ENCODE data around the gene PRXL2B.

PRXL2B gene

DNA sequence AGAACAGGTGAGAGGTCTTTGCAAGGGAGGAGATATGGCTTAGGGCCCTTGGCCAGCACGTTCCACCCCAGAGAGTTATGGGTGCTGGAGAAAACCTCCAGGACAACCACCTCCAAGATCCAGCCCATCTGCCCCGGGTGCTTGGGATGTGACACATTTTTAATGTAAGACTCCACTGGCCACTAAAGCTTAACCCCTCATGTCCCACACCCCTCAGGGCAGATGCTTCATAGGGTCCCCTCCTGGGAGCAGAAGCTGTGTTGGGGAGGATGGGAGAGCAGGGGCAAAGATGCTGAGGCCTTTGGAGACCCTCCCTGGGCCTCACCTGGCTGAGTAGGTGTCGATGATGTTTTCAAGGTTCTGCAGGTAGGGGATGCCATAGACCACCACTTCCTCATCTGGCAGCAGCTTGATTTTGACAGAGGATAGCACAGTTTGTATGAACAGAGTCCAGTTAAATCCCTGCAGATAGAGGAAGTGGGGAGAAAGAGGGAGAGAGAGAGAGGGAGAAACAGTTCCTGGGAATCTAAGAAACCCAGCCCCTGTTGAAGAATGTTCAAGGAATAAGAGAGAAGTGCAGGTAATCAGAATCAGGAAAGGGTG lies 11.9 kb downstream of the PRXL2B start:
- no peak for DNase-seq (ENCODE audit: insufficient read length, low spot score)
- no peak for FAIRE-seq
- no peak for TF ChIP-seq POLR2A (IDR thresholded peaks at IDR 0.05; ENCODE audit: low read depth, low read length)

DNA sequence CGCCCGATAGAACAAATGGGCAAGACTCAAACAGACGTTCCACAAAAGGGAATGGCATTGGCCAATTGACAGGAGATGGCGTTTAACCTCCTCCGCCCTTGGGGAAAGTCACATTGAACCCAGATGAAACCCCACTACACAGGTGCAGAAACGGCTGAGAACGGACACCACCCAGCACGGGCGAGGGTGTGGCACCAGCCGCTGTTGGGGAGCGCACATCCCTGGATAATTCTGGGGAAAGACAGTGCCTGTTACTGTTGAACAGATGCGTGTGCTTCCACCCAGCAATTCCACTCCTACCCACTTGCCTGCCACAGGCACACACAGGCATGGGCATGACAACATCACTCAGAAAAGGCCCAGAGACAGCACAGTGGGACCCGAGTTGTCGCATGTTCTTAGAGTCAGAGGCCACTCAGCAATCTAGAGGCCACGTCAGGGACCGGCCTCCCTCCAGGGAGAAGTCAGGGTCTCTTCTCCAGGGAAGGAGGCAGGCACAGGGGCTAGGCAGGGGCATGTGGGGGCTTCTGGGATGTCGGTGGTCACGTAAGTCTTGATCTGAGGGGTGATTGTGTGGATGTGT lies 15.2 kb downstream of the PRXL2B start:
- no peak for FAIRE-seq
- DNase-seq (ENCODE audit: insufficient read length, low spot score), result no peak
- no peak for TF ChIP-seq POLR2A (IDR thresholded peaks at IDR 0.05; ENCODE audit: low read depth, low read length)

DNA sequence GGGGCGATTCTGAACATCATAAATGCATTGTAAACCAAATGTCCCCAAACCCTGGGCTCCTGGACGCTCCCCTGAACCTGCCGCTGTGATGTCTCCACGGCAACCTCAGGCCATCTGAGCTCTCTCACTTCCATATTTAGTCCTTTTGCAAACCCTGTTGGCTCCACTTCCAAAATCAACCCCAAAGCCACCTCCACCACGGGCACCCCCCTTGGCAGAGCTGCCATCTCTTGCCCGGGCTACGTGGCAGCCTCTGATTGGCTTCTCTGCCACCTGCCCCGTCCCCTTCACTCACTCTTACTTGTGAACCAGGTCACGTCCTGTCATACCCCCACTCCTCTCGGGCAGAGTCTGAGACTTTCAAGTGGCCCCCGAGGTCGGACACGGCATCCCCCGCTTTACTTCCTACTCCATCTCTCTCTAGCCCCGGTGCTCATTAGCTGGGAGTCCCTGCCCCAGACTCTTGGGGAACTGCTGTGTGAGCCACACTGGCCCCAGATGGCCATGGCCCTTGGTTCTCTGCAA lies 15.8 kb downstream of the PRXL2B start:
- FAIRE-seq, result no peak
- no peak for DNase-seq (ENCODE audit: insufficient read length, low spot score)
- TF ChIP-seq POLR2A (IDR thresholded peaks at IDR 0.05; ENCODE audit: low read depth, low read length), result no peak

DNA sequence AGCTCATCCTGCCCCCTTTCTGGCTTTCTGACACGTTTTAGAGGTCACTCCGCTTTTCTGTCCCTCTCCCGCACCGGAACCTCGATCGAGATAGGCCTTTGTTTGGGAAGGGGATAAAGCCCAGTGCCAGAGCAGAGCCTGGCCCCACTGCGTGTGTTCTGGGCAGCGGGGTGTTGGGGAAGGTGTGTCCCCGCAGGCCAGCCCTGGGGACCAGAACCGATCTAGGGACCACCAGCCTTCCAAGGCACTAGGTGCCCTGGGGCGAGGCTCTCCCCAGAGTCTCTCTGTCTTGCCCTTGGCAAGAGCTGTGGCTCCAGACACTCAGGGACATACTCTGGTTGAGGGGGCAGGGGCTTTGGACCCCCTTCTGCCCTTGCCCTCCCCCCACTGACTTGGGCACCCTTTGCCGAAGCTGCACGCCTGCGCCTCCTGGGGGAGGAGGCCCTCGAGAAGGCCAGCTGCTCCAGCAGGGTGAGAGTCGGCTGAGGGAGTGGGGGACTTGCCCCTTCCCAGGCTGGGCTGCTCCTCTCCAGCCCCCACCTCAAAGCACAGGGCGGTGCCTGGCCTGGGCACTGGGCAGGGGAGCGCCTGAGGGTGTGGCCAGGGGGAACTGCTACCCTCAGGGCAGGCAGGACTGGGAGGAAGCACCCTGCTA lies 16.4 kb downstream of the PRXL2B start:
- no peak for FAIRE-seq
- TF ChIP-seq POLR2A (IDR thresholded peaks at IDR 0.05; ENCODE audit: low read depth, low read length), result no peak
- no peak for DNase-seq (ENCODE audit: insufficient read length, low spot score)

DNA sequence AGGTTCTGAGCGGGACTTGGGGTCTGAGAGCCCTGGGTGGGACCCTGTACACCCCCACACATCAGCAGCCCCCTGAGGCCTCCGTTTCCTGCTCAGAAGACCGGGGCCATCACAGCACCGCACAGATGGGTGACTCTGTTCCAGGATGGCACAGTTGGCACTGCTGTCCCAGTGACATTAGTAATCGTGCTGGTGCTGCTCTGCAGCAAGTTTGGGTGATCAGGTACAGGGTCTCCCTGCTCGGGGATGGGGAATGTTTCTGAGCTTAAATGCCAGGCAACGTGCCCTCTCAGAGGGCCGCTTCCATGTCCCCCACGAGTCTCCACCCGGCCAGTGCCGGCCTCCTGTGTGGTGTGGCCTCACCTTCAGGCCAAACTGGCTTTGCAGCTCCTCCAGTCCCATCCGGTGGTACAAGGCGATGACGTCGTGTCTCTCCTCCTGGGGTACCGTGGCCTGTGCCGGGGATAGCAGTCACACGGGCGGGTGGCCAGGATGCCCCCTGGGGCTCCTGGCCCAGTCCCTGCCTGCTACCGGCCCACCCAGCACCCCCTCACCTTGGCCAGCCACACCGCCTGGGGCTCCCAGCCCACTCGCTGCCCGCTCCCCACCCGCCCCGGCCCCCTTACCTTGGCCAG lies 17.1 kb downstream of the PRXL2B start:
- FAIRE-seq, result no peak
- TF ChIP-seq POLR2A (IDR thresholded peaks at IDR 0.05; ENCODE audit: low read depth, low read length), result no peak
- DNase-seq (ENCODE audit: insufficient read length, low spot score), result no peak

DNA sequence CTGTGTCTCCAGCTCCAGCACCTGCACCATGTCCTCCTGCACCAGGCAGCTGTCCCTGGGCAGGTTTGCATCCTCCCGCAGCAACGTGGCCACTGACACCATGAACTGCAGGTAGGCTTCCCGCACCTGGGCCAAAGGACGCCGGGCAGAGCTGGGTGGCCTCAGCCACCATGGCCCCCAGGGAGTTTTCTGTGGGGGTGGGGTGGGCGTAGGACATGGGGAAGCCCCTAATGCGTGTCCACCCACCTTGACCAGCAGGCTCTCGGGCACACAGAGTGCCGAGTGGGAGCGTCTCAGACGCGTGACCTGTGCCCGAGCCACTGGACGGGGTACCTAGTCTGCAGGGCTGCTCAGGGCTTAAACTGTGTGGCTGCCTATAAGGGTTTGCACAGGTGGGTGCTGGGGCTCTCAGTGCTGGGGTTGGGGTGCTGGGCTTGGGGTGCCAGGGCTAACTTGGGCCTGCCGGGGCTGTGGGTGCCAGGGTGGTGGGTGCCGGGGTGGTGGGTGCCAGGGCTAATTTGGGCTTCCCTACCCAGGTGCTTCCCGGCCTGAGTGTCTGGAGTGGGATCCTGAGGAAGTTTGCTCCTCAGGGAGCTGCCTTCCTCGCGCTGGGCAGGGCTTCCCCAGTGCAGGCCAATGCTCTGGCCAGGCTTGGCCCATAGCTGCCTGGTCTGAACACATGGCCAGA lies 17.7 kb downstream of the PRXL2B start:
- no peak for TF ChIP-seq POLR2A (IDR thresholded peaks at IDR 0.05; ENCODE audit: low read depth, low read length)
- DNase-seq (ENCODE audit: insufficient read length, low spot score), result no peak
- FAIRE-seq, result no peak

DNA sequence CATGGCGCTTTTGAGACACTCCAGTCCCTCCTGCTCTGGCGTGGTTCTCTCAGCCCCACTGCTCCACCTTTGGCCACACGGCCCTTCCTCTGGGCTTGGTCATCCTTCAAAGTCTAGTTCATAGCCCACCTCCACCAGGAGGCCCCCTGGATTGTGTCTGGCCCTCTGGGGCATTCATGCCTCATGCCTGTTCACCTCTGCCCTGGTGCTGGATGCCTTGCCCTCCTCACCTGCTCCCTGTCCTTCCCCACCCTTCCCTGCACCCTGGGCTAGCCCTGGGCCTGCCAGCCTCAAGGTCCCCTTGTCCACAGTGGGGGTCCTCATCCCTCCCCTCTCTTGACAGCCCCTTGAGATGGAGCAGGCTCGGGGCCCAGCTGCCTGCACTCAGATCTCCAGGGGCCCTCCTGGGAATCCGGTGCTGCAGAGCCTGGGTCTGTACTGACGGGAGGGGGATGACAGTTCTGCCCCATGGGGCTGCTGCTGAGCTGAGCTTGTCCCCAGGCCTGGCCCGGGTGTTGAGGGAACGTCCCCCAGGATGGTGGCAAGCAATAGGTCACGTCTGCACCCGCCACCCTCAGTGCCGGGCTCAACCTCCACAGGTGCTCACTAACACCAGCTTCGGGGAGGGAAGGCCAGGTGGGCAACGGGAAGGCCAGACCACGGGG lies 18.4 kb downstream of the PRXL2B start:
- no peak for FAIRE-seq
- no peak for TF ChIP-seq POLR2A (IDR thresholded peaks at IDR 0.05; ENCODE audit: low read depth, low read length)
- no peak for DNase-seq (ENCODE audit: insufficient read length, low spot score)

DNA sequence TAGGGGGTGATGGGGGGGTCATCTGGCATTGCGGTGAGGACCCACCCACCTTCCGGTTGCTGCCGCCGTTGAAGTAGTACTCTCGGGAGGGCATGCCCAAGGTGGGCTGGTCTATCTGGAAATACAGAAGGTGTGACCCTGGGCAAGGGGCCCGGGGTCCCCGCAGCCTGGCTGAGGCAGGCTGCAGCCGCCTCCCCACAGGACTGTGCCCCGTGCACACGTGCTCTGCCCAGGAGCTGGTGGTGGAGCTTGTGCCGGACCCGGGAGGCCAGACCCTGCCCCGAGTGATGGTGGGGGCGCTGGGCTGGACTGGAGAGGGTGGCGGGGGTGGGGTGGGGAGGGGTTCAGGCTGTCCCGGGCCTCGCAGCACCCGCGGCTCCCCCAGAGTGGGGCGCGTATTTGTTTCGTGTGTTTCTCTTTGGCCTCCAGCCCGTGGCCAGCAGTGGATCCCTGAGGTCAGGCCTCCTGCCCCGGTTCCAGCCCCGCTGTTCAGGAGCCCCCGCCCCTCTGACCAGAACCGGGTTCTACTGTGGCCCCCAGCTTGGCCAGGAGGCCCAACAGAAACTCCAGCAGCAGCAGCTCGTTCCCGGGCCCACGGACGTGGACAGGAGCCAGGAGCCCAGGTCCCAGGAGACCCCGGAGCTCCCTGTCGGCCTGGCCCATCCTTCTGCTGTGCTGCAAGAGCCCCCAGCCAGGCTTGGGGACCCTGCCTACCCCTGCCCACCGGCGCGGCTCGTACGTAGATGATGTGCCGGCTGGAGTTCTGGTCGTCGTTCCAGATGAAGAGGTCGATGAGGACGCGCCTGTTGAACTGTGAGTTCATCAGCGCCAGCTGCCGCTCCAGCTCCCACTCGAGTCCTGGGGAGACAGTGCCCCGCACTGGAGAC lies 19.2 kb downstream of the PRXL2B start:
- DNase-seq (ENCODE audit: insufficient read length, low spot score) (no peak), FAIRE-seq (no peak)
- no peak for TF ChIP-seq POLR2A (IDR thresholded peaks at IDR 0.05; ENCODE audit: low read depth, low read length)

DNA sequence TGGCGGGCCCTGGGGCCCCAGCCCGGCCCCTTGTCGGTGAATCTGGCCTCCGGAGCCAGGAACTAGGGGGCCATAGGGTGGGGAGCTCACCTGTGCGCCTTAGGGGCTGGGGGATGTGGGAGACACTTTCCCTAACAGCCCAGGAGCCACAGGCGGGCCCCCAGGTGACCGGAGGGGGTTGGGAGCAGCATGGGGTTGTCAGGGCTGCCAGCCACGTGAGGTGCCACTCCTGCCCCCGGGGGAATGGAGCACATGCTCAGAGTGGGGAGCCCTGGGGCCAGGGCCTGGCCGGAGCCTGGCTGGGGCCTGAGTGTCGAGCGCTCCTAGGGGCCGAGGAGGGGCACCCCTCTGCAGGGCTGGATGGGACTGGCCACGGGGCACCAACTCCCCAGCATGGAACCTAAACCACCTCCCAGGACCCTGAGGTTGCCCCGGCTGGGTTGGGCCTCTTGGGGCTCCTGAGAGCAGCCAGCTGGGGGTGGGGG lies 19.9 kb downstream of the PRXL2B start:
- TF ChIP-seq POLR2A (IDR thresholded peaks at IDR 0.05; ENCODE audit: low read depth, low read length), result no peak
- no peak for FAIRE-seq
- DNase-seq (ENCODE audit: insufficient read length, low spot score), result no peak

DNA sequence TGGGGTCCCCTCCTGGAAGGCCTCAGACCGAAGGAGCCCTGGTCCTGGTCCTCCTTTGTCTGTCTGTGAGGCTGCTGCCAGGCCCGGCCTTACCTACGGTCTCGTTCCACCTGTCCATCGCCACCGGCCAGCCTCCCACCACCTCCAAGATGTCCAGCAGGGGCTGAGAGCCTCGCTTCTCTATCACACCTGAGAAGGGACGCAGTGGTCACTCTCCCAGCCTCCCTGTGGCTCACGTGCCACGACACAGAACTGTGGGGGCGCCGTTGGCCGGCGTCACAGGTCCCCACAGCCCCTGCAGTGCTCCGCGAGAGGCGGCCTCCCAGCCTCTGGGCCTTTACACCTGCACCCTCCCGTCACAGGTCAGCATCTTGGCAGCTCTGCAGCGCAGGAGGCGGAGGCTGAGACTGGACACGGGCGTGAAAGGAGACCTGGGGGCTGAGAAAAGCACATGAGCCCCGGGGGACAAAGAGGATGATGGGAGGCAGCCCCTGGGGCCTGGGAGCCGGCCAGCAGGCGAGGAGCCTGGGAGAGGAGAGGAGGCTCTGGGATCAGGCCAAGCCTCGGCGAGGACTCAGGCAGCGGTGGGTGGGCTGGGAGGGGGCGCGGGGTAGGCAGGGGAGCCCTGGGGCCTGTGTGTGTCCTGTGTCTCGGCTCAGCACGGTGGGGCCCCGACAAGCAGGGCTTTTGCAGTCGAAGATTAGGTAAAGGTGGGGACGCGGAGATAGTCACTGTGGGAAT lies 20.5 kb downstream of the PRXL2B start:
- no peak for FAIRE-seq
- no peak for DNase-seq (ENCODE audit: insufficient read length, low spot score)
- TF ChIP-seq POLR2A (IDR thresholded peaks at IDR 0.05; ENCODE audit: low read depth, low read length), result no peak

DNA sequence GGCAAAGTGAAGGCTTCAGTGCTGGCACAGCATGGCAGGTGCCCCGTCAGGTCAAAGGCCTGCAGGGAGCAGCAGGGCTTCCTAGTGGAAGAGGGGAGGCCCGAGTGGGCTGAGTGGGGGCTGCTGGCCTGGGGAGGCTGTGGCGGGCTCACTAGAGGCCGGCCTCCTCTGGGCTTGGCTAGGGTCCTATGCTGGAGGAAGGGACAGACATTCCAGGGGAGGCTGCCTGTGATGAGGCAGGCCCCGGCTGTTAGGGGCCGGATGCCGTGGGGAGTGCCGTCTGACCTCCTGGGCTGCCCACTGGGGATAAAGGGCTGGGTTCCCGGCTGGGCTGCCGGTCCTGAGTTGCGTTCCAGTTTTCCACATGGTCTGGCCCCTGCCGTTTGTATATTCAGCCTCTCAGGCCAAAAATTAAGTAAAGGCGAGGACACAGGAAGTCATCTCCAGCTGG lies 21.1 kb downstream of the PRXL2B start:
- no peak for TF ChIP-seq POLR2A (IDR thresholded peaks at IDR 0.05; ENCODE audit: low read depth, low read length)
- no peak for FAIRE-seq
- no peak for DNase-seq (ENCODE audit: insufficient read length, low spot score)

Measured in H54 (cell line).